GM12878 (cell line): ENCODE results near the gene KIF6. TPM values are rescaled to one million over a fixed set of nuclear protein-coding genes. Genes with fewer than 3 reads are reported as not detected.
A peak's percentile ranks its signal among the peaks of the same experiment; 100 is the strongest.

Experiments
- ATAC-seq: fragments of 200-7000 bp; cut with Tn5 transposase; 3 replicates; pipeline ENCODE4 v1.9.1; 2020; ENCODE audit warnings: mild to moderate bottlenecking, moderate library complexity
- BruUV-seq: library from RNA; stranded (reverse); fragments of 400-500 nt; replicated peaks from 2 replicates; lab custom pipeline; 2021; lab: Mats Ljungman, UMichigan
- CTCF ChIA-PET: fragments of 300-600 bp; sonication (Branson Sonifier 250); formaldehyde crosslinking; extraction: SDS; loops from one replicate; lab custom pipeline; 2021; ENCODE audit warnings: inconsistent platforms; lab: Yijun Ruan, JAX
- POLR2A ChIA-PET: fragments of 350-600 bp; formaldehyde crosslinking; extraction: SDS; loops from one replicate; lab custom pipeline; 2021; ENCODE audit warnings: inconsistent platforms; lab: Charles Lee
- RAD21 ChIA-PET: fragments of 300-600 bp; sonication (Branson Sonifier 250); formaldehyde crosslinking; loops from one replicate; lab custom pipeline; 2023; ENCODE audit warnings: antibody characterized with exemption; ENCODE audit not compliant: unreplicated experiment; lab: Charles Lee
- SMC1A ChIA-PET: fragments of 300-600 bp; sonication (Branson Sonifier 250); formaldehyde crosslinking; loops from one replicate; lab custom pipeline; 2023; ENCODE audit not compliant: unreplicated experiment, uncharacterized antibody; lab: Charles Lee
- DNase-seq: peaks from one replicate; pipeline ENCODE4 v3.0.0-alpha.2; 2011; ENCODE audit warnings: low read depth, low spot score
- FAIRE-seq: peaks from 3 replicates; lab custom pipeline; 2011; peaks lifted over from hg19 to GRCh38; lab: Jason Lieb, UNC
- H2AFZ ChIP-seq: 2 replicates; pipeline ENCODE4 v1.6.0; 2011; ENCODE audit warnings: low read depth, low read length, control low read depth; ENCODE audit not compliant: control insufficient read depth
- H3K27ac ChIP-seq: 2 replicates; pipeline ENCODE4 v1.5.1; 2011; ENCODE audit warnings: control low read depth; ENCODE audit not compliant: control insufficient read depth, insufficient read depth
- H3K27me3 ChIP-seq, 2 experiments: replicated peaks in 1 of 2; 2 replicates each; pipeline versions ENCODE4 v1.6.0 to v1.6.1; 2011; ENCODE audit warnings: low read length in 1 of 2; ENCODE audit not compliant: control insufficient read depth in 2 of 2, insufficient read depth in 2 of 2
- H3K36me3 ChIP-seq, 2 experiments: 2 replicates each; pipeline ENCODE4 v1.5.1; 2011; ENCODE audit warnings: low read length in 1 of 2; ENCODE audit not compliant: control insufficient read depth in 2 of 2, insufficient read depth in 2 of 2
- H3K4me1 ChIP-seq: 2 replicates; pipeline ENCODE4 v1.6.1; 2011; ENCODE audit warnings: mild to moderate bottlenecking, low read length, moderate library complexity, mixed read lengths; ENCODE audit not compliant: control insufficient read depth, insufficient read depth
- H3K4me2 ChIP-seq: 2 replicates; pipeline ENCODE4 v1.6.0; 2011; ENCODE audit warnings: control low read depth; ENCODE audit not compliant: control insufficient read depth, insufficient read depth
- H3K4me3 ChIP-seq: fragments of 200-600 bp; sonication (generic); 2 replicates; pipeline ENCODE4 v1.5.1; 2016
- H3K79me2 ChIP-seq: 2 replicates; pipeline ENCODE4 v1.6.0; 2011; ENCODE audit warnings: low read length; ENCODE audit not compliant: control insufficient read depth, insufficient read depth
- H3K9ac ChIP-seq: 2 replicates; pipeline ENCODE4 v1.8.0; 2011; ENCODE audit warnings: low read length, control low read depth, mixed read lengths; ENCODE audit not compliant: control insufficient read depth, insufficient read depth
- H3K9me3 ChIP-seq: replicated peaks from 3 replicates; pipeline ENCODE4 v1.5.1; 2011; ENCODE audit warnings: mild to moderate bottlenecking, low read length; ENCODE audit not compliant: control insufficient read depth, insufficient read depth
- H4K20me1 ChIP-seq: 2 replicates; pipeline ENCODE4 v1.6.0; 2011; ENCODE audit not compliant: control insufficient read depth, insufficient read depth
- DPF2 ChIP-seq: fragments of 450-650 bp; IDR thresholded peaks from 2 replicates; pipeline ENCODE4 v1.6.1; 2017; ENCODE audit warnings: mild to moderate bottlenecking
- MXI1 ChIP-seq: fragments of 150-350 bp; IDR thresholded peaks from 2 replicates; pipeline ENCODE4 v1.6.1; 2011; ENCODE audit warnings: low read depth, mild to moderate bottlenecking, inconsistent platforms, low read length, improper control_type of control experiment
- PAX5 ChIP-seq: IDR thresholded peaks from 2 replicates; pipeline ENCODE4 v1.6.1; 2011; ENCODE audit warnings: low read depth, low read length, borderline replicate concordance
- POLR2AphosphoS5 ChIP-seq: IDR thresholded peaks from 2 replicates; pipeline ENCODE4 v1.6.1; 2011; ENCODE audit warnings: mild to moderate bottlenecking, low read length, inconsistent platforms
- RFX5 ChIP-seq: IDR thresholded peaks from 2 replicates; pipeline ENCODE4 v1.6.1; 2011; ENCODE audit warnings: low read depth, low read length, improper control_type of control experiment
- SIX5 ChIP-seq: IDR thresholded peaks from 2 replicates; pipeline ENCODE4 v1.6.1; 2011; ENCODE audit warnings: mild to moderate bottlenecking, low read depth, low read length, moderate library complexity; ENCODE audit not compliant: severe bottlenecking
- ZNF384 ChIP-seq: IDR thresholded peaks from 2 replicates; pipeline ENCODE4 v1.6.1; 2012; ENCODE audit warnings: low read depth, mild to moderate bottlenecking, low read length, improper control_type of control experiment, borderline replicate concordance
- WGBS: methylation state at CpG from one replicate; pipeline ENCODE4 v1.1.6; 2016; ENCODE audit warnings: low lambda C conversion rate; ENCODE audit not compliant: insufficient replicate concordance, insufficient coverage; ENCODE audit errors: missing lambda C conversion rate; 5-methylcytosine and 5-hydroxymethylcytosine counted together
- in situ Hi-C: fragments of 300-500 bp; cut with MboI; formaldehyde crosslinking; loops from 9 replicates; pipeline ENCODE4 v1.14.3; 2018; ENCODE audit warnings: mixed read lengths
- intact Hi-C: fragments of 100-400 bp; cut with micrococcal nuclease; formaldehyde crosslinking; loops from one replicate; pipeline ENCODE4 v1.14.2; 2022; ENCODE audit not compliant: unreplicated experiment
- polyA plus RNA-seq, 11 experiments: library from polyadenylated mRNA; depleted of rRNA in 4 of 11; unstranded in 6 of 11; stranded (reverse) in 5 of 11; fragments of >200 nt; fragmentation: Nextera tagmentation in 4 of 11; fragmentation: Illumina TruSeq in 1 of 11; extraction: Ambion mirVana in 4 of 11; extraction: Trizol in 1 of 11; gene quantifications; 1 replicate in 1 of 11; 2 replicates in 10 of 11; pipeline versions ENCODE4 v1.2.1 to v1.2.3, GENCODE V29; 2011 to 2016; ENCODE audit warnings: inconsistent platforms in 2 of 11, missing spikeins in 2 of 11, low read depth in 1 of 11
- total RNA-seq, 4 experiments: library from RNA; depleted of rRNA in 3 of 4; stranded (reverse); fragments of >200 nt in 3 of 4; fragmentation: Illumina TruSeq in 1 of 4; extraction: Trizol in 1 of 4; gene quantifications; 2 replicates each; pipeline versions ENCODE4 v1.2.1 to v1.2.3, GENCODE V29; 2013 to 2021

The KIF6 gene
- total and polyA plus RNA-seq, 10 of the 15 experiments (the other 5 are each of a cell fraction or from before 2014, with no cell fraction given) = 0.09 to 1.0 (median 0.28) TPM

DNA sequence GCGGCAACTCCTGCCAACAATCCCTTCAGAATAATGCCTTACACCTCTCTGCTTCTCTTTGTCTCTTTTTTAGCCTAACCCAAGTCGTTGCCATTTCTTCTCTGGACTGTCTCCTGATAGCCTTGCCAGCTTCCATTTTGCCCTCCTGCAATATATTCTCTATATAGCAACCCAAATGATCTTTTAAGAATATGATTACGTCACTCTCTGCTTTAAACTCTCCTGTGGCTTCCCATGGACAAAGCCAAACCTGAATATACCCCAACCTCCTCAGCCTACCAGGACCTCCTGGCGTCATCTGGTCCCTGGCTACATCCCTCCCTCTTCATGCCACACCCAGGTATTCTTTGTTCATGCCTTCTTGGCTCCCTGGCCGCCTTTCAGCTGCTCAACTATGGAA lies 276.2 kb downstream of the KIF6 start:
- intact Hi-C loops (no loop called here), in situ Hi-C loops (no loop called here)
- H4K20me1 ChIP-seq = no peaks in the 10 kb centered on the region
- RAD21 ChIA-PET = interaction anchor here (0.8 kb wide), 1 partner anchor 70 kb away, joined by 3 read pairs; no protein-coding TSS in a partner anchor
- no peak overlapping the region for H3K9ac ChIP-seq
- no peaks in the 10 kb centered on the region for H3K4me1 ChIP-seq
- no peaks in the 10 kb centered on the region for H3K9me3 ChIP-seq
- no peak overlapping the region for H3K4me3 ChIP-seq
- ATAC-seq = no peak
- CTCF ChIA-PET = interaction anchor here (0.8 to 1.1 kb wide), 4 partner anchors 23 to 444 kb away, joined by 3 to 4 read pairs (median 3); no protein-coding TSS in a partner anchor
- H3K79me2 ChIP-seq = no peaks in the 10 kb centered on the region
- WGBS = 24% methylated on average over 5 of the region's 5 CpGs
- FAIRE-seq = no peak
- TF ChIP-seq PAX5 (no peak), MXI1 (no peak), POLR2AphosphoS5 (no peak), RFX5 (no peak), DPF2 (no peak), ZNF384 (no peak)
- H3K27me3 ChIP-seq = no peaks in the 10 kb centered on the region
- H3K4me2 ChIP-seq = no peak overlapping the region
- DNase-seq = no peak
- POLR2A ChIA-PET = no interaction called here
- no peak overlapping the region for H2AFZ ChIP-seq
- no TSS peak for BruUV-seq
- SMC1A ChIA-PET = interaction anchor here (0.9 to 2.8 kb wide), 4 partner anchors 10 to 64 kb away, joined by 3 to 9 read pairs (median 4); no protein-coding TSS in a partner anchor
- no peaks in the 10 kb centered on the region for H3K36me3 ChIP-seq
- no peak overlapping the region for H3K27ac ChIP-seq

DNA sequence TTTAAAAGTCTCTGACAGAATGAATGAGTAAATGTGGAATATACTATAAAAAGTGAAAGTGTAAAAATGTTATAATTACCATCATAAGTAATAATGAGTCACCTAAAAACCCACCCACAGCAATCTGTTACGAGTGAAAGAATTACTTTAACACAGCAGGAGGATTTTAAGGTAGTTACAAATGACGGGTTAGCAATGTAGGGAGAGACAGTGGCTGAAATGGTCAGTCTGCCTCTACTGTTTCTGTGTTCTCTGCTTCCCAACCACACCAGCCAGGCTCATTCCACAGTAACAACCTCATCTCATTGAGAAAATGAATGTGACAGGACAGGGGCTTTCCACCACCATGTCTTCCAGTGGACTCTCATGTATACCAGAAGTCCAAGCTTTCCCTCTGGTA lies 278.3 kb downstream of the KIF6 start:
- no TSS peak for BruUV-seq
- Histone ChIP-seq H3K9ac (no peak overlapping the region), H3K36me3 (no peaks in the 10 kb centered on the region), H3K4me2 (no peak overlapping the region), H3K79me2 (no peaks in the 10 kb centered on the region), H3K9me3 (no peaks in the 10 kb centered on the region), H2AFZ (no peak overlapping the region), H3K4me1 (no peaks in the 10 kb centered on the region), H3K4me3 (no peak overlapping the region), H3K27ac (no peak overlapping the region), H4K20me1 (no peaks in the 10 kb centered on the region), H3K27me3 (no peaks in the 10 kb centered on the region)
- DNase-seq (no peak), ATAC-seq (peak; percentile 70), FAIRE-seq (no peak)
- ChIA-PET SMC1A (interaction anchor here (0.8 to 2.8 kb wide), 2 partner anchors 8 to 160 kb away, joined by 3 to 9 read pairs; no protein-coding TSS in a partner anchor), CTCF (interaction anchor here (1.0 kb wide), 1 partner anchor 85 kb away, joined by 3 read pairs; no protein-coding TSS in a partner anchor), POLR2A (no interaction called here), RAD21 (interaction anchor here (0.7 kb wide), 1 partner anchor 418 kb away, joined by 3 read pairs; no protein-coding TSS in a partner anchor)
- WGBS = 0% methylated on average over 2 of the region's 2 CpGs
- no peak for TF ChIP-seq SIX5
- peak; percentile 78 for TF ChIP-seq RFX5
- in situ Hi-C loops = no loop called here
- intact Hi-C loops = no loop called here
